ENCODE data around the gene NFIA. TPM values are rescaled to one million over a fixed set of nuclear protein-coding genes. Genes with fewer than 3 reads are reported as not detected.

Gene NFIA
- total RNA-seq, result 7.0 and 10.5 TPM in 2 replicates

DNA sequence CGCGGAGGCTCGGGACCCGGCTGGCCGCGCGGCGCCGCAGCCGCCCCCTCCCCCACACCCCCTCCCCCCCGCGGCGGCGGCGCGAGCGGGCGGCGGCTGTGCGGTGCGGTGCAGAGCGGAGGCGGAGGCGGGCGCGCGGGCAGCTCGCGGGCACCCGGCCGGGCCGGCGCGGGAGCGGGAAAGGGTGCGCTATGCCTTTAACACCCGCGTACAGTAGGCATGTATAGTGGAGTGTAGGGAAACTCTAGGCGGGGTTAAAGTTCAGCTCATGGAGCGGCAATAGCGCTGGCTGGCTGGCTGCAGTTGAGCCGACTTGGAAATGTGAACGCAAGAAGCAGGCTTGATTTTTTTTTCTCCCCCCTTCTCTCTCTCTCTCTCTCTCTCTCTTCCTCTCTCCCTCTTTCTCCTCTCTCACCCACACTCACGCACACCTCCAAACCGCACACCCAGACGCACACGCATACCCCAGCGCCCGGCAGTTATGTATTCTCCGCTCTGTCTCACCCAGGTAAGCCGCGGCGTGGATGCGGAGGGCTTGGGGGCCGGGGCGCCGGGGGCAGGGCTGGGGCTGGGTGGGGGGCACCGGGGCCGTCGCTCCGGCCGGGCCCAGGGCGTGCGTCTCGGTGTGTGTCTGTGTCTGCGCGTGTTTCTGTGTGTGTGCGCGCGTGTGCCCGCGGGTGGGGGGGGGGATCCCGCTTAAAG is at the start of gene NFIA:
Gene NFIA (plus strand): TSS at position 251 of the 702 bp plus-strand sequence.

